ENCODE results near the gene RNF7. TPM values are rescaled to one million over a fixed set of nuclear protein-coding genes. Genes with fewer than 3 reads are reported as not detected.

RNF7 gene
- total RNA-seq, 1 donor from 2014 or later, result 103 TPM

DNA sequence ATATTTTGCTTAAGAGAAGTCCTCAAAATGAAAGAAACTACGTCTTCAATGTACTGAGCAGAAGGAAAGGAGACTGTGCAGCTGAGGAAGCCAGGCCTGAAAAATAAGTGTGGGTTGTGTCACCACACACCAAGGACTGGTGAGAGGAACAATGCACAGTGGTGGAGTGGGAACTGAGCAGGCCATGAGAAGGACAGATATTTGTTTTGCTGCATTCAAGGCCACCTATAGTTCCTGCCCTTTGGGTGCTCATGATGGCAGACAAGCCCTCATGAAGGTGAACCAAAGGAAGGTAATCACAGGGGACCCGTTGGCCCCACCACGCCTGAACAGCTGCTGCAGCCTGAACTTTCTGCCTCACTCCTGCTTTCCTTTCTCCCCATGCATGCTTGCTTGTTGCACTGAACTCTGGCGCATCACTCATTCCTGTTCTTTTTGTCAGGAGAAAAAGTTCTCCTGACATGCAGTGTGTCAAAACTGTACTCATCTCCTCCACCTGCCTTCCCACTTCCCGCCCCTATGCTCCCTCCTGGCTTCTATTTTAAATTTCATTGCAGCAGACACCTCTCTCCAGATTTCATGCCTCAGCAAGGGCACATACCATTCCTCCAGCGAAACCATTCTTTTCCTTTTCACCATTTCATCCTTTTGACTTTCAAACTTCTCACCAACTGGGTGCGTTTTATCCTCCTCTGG is 2.2 kb upstream of the RNF7 start:
- TF ChIP-seq, protein P1, sequence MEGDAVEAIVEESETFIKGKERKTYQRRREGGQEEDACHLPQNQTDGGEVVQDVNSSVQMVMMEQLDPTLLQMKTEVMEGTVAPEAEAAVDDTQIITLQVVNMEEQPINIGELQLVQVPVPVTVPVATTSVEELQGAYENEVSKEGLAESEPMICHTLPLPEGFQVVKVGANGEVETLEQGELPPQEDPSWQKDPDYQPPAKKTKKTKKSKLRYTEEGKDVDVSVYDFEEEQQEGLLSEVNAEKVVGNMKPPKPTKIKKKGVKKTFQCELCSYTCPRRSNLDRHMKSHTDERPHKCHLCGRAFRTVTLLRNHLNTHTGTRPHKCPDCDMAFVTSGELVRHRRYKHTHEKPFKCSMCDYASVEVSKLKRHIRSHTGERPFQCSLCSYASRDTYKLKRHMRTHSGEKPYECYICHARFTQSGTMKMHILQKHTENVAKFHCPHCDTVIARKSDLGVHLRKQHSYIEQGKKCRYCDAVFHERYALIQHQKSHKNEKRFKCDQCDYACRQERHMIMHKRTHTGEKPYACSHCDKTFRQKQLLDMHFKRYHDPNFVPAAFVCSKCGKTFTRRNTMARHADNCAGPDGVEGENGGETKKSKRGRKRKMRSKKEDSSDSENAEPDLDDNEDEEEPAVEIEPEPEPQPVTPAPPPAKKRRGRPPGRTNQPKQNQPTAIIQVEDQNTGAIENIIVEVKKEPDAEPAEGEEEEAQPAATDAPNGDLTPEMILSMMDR (conservative IDR thresholded peaks at IDR 0.05), result no peak

DNA sequence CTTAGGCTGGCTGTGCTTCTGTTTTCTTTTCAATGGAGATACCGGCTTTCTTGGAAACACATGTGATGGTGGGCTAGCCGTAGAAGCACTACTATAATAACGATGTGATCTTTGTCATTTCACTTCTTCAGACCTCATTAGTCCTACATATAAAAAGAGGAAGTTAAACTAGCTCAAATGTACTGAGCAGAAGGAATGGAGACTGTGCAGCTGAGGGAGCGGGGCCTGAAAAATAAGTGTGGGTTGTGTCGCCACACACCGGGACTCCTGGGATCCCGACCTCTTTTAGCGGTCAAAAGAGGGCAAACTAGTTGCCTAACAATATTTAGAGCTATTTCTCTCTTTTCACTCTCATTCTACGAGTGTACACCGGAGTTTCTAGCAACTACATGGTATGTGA is 1.0 kb upstream of the RNF7 start:
- Mint-ChIP-seq H3K27me3 (ENCODE audit: low read depth) (no peaks in the 10 kb centered on the region), H3K4me1 (peaks cover 15% of the 10 kb centered on the region), H3K36me3 (ENCODE audit: low read depth) (no peaks in the 10 kb centered on the region), H3K27ac (ENCODE audit: unreplicated experiment) (no peak overlapping the region), H3K4me3 (peak overlapping the region; percentile 28), H3K9me3 (no peaks in the 10 kb centered on the region)
- DNase-seq (ENCODE audit: low read depth, low spot score), result no peak
- TF ChIP-seq, protein P1 (conservative IDR thresholded peaks at IDR 0.05), result no peak

More for the DNA sequence above, 2.2 kb upstream of the RNF7 start:
- Mint-ChIP-seq H3K4me3 (no peak overlapping the region), H3K27ac (ENCODE audit: unreplicated experiment) (no peak overlapping the region), H3K4me1 (peaks cover 11% of the 10 kb centered on the region), H3K27me3 (ENCODE audit: low read depth) (no peaks in the 10 kb centered on the region), H3K9me3 (no peaks in the 10 kb centered on the region), H3K36me3 (ENCODE audit: low read depth) (no peaks in the 10 kb centered on the region)
- no peak for DNase-seq (ENCODE audit: low read depth, low spot score)

DNA sequence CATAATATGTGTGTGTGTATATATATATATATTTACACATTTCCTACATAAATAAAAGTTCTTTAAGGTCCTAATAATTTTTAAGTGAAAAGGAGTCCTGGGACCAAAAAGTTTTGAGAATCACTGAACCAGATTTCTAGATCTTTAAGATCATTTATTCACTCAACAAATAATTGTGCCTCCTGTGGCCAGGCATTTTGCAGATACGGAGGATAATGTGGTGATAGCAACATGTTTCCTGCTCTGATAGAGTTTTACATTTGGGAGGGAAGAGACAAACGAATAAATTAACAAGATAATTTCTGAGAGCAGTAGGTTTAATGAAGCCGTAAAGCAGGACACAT is 448 bp upstream of the RNF7 start:
- DNase-seq (ENCODE audit: low read depth, low spot score), result no peak
- TF ChIP-seq, protein P1 (conservative IDR thresholded peaks at IDR 0.05), result no peak
- peaks cover 15% of the 10 kb centered on the region for H3K4me1 Mint-ChIP-seq
- no peaks in the 10 kb centered on the region for H3K9me3 Mint-ChIP-seq
- no peaks in the 10 kb centered on the region for H3K27me3 Mint-ChIP-seq (ENCODE audit: low read depth)
- peak overlapping the region; percentile 92 for H3K4me3 Mint-ChIP-seq
- H3K27ac Mint-ChIP-seq (ENCODE audit: unreplicated experiment), result peak overlapping the region; percentile 81
- no peaks in the 10 kb centered on the region for H3K36me3 Mint-ChIP-seq (ENCODE audit: low read depth)

DNA sequence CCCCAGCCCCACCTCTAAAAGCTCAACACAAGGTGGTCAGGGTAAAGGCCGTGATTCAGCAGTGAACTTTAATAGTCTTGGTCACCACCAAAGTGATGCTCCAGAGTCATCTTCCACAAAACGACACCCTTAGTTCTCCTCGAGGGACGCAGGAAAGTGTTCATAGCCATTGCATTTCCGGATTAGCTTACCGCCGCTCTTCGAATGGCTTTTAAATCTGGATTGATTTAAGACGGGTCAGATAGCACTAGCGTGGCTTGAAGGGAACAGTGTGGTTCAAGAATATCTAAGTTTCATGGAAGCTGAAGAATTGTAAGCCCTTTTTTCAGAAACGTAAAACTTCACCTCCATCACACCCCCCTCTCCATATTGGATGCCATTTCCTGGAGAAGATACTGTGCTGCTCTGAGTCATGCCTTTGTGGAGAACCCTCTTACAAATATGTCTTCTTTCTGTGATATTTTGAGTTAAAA is 829 bp downstream of the RNF7 start:
- peak overlapping the region; percentile 92 for H3K4me3 Mint-ChIP-seq
- TF ChIP-seq, protein P1 (conservative IDR thresholded peaks at IDR 0.05), result no peak
- H3K36me3 Mint-ChIP-seq (ENCODE audit: low read depth), result no peaks in the 10 kb centered on the region
- peak overlapping the region; percentile 98 for H3K27ac Mint-ChIP-seq (ENCODE audit: unreplicated experiment)
- H3K9me3 Mint-ChIP-seq, result no peaks in the 10 kb centered on the region
- no peaks in the 10 kb centered on the region for H3K27me3 Mint-ChIP-seq (ENCODE audit: low read depth)
- no peak for DNase-seq (ENCODE audit: low read depth, low spot score)
- H3K4me1 Mint-ChIP-seq, result peaks cover 15% of the 10 kb centered on the region

DNA sequence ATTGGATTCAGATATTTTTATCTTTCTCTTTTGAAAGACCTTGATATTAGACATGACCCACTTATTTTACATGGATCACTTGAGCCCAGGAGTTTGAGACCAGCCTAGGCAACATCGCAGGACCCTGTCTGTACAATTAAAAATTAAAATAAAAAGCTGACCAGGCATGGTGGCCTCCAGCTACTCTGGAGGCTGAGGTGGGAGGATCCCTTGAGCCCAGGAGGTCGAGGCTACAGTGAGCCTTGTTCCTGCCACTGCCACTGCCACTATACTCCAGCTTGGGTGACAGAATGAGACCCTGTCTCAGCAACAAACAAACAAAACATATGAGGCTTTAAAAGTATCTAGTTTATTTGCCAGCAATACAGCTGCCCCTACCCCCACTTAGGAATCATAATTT is 1.6 kb downstream of the RNF7 start:
- H3K4me3 Mint-ChIP-seq, result peak overlapping the region; percentile 92
- TF ChIP-seq, protein P1 (conservative IDR thresholded peaks at IDR 0.05), result no peak
- no peak overlapping the region for H3K27ac Mint-ChIP-seq (ENCODE audit: unreplicated experiment)

More for the DNA sequence above, 1.6 kb downstream of the RNF7 start:
- Mint-ChIP-seq H3K27me3 (ENCODE audit: low read depth) (no peaks in the 10 kb centered on the region), H3K36me3 (ENCODE audit: low read depth) (no peaks in the 10 kb centered on the region), H3K9me3 (no peaks in the 10 kb centered on the region), H3K4me1 (peaks cover 15% of the 10 kb centered on the region)
- no peak for DNase-seq (ENCODE audit: low read depth, low spot score)

All from neural crest cell (in vitro differentiated cells).